Subcutaneous adipose tissue (tissue), 4 donors: ENCODE measurements around the gene AGR3. TPM values are rescaled to one million over a fixed set of nuclear protein-coding genes. Genes with fewer than 3 reads are reported as not detected.

ENCODE experiments used
- total RNA-seq, 4 donors: library from RNA; depleted of rRNA; stranded (reverse); fragments of >200 nt; gene quantifications; one replicate each; pipeline ENCODE4 v1.1.0, GENCODE V29; 2016
- TF ChIP-seq, protein P1 (sequence below): fragments of 450-650 bp; IDR thresholded peaks from one replicate; pipeline ENCODE4 v1.5.1; 2016; ENCODE audit warnings: low read depth, mild to moderate bottlenecking, control low read depth, antibody characterized with exemption, moderate library complexity

The AGR3 gene
- total RNA-seq, 4 donors from 2014 or later: not detected

DNA sequence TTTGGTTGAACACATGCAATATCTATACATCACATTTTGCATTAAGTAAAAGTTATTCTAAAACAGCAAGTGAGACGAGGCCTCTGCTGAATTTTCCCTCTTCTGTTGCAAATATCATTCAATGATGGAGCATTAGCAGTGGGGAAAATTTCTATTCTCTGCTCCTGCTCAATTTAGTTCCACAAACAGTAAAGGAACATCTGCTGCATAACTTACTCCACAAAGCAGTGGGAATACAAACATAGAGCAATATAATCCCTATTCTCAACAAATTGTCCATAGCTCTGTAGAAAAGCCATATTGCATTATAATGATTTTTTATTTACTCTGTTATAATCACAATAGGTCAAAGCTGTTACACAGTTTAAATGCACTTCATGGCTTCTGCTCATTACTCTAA lies 5.9 kb downstream of the AGR3 start:
- TF ChIP-seq, protein P1, sequence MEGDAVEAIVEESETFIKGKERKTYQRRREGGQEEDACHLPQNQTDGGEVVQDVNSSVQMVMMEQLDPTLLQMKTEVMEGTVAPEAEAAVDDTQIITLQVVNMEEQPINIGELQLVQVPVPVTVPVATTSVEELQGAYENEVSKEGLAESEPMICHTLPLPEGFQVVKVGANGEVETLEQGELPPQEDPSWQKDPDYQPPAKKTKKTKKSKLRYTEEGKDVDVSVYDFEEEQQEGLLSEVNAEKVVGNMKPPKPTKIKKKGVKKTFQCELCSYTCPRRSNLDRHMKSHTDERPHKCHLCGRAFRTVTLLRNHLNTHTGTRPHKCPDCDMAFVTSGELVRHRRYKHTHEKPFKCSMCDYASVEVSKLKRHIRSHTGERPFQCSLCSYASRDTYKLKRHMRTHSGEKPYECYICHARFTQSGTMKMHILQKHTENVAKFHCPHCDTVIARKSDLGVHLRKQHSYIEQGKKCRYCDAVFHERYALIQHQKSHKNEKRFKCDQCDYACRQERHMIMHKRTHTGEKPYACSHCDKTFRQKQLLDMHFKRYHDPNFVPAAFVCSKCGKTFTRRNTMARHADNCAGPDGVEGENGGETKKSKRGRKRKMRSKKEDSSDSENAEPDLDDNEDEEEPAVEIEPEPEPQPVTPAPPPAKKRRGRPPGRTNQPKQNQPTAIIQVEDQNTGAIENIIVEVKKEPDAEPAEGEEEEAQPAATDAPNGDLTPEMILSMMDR: no peak

DNA sequence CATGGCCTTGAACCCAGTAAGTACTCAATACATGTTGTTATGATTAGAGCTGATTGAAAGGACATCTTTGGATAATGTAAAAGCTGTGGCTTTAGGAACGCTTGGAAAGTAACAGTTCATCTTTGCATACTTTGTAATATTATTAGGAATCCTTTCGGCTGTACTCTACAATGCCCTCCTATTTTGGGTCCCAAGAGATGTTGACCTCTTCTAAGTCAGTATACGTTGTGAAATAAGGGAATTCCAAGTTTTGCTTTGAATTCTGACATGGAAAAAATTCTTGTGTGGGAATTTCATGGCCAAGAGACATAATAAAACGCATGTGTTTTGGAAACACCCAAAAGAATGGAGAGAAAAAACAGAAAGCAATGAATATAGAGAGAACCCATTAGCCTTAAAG lies 7.7 kb downstream of the AGR3 start:
- TF ChIP-seq, protein P1: no peak

DNA sequence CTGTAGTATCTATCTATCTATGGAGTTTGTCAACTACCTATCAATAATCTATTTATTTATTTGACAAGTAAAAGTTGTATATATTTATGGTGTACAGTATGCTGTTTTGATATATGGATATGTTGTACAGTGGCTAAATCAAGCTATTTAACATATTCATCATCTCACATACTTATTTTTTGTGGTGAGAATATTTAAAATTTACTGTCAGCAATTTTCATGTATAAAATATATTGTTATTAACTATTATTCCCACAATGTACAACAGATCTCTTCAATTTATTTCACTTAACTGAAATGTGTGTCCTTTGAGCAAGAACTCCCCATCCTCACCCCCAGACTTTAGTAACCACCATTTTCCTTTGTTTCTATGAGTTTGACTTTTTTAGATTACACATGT lies 14.5 kb downstream of the AGR3 start:
- TF ChIP-seq, protein P1: no peak

DNA sequence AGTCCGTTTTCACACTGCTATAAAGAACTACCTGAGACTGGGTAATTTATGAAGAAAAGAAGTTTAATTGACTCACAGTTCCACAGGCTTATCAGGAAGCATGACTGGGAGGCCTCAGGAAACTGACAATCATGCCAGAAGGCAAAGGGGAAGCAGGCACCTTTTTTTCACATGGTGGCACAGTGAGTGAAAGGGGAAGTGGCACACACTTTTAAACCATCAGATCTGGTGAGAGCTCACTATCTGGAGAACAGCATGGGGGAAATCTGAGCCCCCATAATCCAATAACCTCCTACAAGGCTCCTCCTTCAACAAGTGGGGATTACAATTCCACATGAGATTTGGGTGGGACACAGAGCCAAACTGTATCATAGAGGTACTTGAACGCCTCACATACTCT lies 30.0 kb downstream of the AGR3 start:
- TF ChIP-seq, protein P1: no peak

DNA sequence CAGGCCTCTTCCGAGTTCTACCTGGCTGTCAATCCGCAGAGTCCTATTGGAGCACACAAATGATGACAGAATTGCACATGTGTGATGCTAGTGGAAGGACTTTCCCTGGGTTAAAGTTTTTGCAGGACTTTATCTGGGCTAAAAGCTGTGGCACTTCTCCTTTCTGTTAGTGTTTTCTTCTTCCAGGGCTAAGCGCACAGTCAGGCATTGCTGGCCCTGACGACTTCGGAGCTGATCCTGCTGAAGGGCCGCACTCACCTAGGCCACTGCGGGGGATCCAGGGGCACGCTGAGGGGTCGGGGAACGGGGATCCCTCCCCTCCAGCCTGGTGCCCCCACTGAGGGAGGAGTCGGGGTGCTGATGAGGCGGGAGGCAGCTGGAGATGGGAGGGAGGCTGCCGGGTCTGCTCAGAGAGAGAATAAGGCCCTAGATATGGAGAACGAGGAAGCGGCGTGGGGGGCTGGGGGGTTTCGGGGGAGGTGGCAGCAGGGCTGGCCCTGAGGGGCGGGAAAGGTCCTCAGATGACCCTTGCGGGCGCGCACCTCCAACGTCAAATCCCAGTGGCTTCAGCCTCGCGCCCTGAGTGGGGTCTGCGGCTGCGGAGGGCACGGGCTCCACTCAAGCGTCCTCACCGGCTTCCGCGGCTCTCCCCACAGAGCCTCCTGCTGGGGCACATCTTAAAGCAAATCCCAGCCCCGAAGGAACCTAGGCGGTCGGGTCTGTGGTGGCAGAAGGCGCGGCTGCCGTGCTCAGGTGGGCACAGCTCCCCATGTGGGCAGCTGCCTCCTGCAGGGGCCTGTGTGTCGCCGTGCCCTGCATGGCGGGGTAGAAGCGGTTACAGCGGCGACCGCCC lies 30.9 kb downstream of the AGR3 start:
- TF ChIP-seq, protein P1: no peak

DNA sequence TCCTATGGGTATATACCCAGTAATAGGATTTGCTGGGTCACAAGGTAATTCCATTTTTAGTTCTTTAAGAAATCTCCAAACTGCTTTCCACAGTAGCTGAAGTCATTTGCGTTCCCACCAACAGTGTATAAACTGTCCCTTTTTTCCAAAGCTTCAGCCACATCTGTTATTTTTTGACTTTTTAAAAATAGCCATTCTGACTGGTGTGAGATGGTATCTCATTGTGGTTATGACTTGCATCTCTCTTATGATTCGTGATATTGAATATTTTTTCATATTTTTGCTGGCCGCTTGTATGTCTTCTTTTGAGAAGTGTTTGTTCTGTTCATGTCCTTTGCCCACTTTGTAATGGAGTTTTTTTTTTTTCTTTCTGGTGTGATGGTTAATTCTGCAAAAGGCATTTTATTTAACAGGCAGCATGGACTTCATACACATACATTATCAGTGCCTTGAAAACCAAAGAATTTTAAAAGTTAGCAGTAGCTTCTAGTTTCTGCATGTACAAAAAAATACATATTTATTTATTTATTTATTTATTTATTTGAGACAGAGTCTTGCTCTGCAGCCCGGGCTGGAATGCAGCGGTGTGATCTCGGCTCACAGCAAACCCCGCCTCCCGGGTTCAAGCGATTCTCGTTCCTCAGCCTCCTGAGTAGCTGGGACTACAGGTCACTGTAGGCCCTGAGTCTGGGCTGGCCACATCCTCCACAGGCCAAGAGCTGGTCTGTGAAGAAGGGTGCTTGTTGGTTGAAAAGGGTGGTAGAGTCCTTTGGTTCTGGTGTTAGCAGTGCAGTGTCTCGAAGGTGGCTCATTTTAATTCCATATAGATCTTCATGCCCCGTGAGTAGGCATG lies 32.3 kb downstream of the AGR3 start:
- TF ChIP-seq, protein P1: no peak

DNA sequence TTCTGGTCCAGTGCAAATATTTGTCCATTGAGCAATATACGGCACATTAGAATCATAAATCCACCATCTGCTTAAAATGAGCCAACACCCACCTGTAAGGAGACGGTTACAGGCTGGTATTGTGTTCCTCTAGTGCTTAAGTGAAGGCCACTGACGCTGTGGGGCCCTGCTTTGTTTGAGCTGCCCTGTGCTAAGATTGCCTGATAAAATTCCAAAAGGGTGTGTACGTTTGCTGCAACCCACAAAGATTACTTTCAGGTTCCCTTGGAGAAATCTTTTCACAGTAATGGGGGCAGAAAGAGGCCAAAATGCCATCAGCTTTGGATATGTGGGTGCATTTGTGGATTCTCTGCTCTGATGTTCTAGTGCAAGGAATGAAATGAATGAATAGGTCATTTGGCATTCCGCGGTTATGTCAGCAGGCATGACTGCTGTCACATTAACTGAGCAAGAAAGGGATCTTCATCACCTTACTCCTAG lies 34.4 kb downstream of the AGR3 start:
- TF ChIP-seq, protein P1: no peak
